Measurements from ENCODE around the gene BCS1L.

- no peak for TF ChIP-seq CTCF (IDR thresholded peaks at IDR 0.05)
- no peak for TF ChIP-seq POLR2A (IDR thresholded peaks at IDR 0.05)
Measured at GRCh38 chr2:218655751-218656150, 3.7 kb upstream of the BCS1L start.

All from heart left ventricle (tissue), 13 donors.